Testis (tissue), 2 donors: ENCODE results near the gene CTAG2.
"Not testable (repeated sequence)": the region's sequence is repeated elsewhere in the genome, so short reads cannot be mapped to it uniquely, and the experiment has no call there.

Experiments used
- POLR2A ChIP-seq: fragments of 450-650 bp; IDR thresholded peaks from one replicate; pipeline ENCODE4 v1.6.1; 2017; ENCODE audit warnings: antibody characterized with exemption, mild to moderate bottlenecking, moderate library complexity
- TF ChIP-seq, protein P1 (sequence below), 3 experiments: fragments of 450-650 bp in 2 of 3; fragments of 200-600 bp in 1 of 3; sonication (generic) in 1 of 3; IDR thresholded peaks; one replicate each; pipeline ENCODE4 v1.5.1; 2016 to 2019; ENCODE audit warnings: antibody characterized with exemption in 3 of 3, mild to moderate bottlenecking in 2 of 3, moderate library complexity in 1 of 3

DNA sequence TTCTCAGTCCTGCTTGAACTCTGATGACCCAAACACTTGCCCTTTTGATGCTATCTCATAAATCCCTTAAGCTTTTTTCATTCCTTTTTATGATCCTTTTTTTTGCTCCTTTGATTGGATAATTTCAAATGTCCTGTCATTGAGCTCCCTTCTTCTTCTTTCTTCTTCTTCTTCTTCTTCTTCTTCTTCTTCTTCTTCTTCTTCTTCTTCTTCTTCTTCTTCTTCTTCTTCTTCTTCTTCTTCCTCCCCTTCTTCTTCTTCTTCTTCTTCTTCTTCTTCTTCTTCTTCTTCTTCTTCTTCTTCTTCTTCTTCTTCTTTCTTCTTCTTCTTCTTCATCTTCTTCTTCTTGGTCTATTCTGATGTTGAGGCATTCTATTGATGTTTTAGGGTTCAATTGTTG lies 18.7 kb upstream of the CTAG2 start:
- TF ChIP-seq, protein P1, sequence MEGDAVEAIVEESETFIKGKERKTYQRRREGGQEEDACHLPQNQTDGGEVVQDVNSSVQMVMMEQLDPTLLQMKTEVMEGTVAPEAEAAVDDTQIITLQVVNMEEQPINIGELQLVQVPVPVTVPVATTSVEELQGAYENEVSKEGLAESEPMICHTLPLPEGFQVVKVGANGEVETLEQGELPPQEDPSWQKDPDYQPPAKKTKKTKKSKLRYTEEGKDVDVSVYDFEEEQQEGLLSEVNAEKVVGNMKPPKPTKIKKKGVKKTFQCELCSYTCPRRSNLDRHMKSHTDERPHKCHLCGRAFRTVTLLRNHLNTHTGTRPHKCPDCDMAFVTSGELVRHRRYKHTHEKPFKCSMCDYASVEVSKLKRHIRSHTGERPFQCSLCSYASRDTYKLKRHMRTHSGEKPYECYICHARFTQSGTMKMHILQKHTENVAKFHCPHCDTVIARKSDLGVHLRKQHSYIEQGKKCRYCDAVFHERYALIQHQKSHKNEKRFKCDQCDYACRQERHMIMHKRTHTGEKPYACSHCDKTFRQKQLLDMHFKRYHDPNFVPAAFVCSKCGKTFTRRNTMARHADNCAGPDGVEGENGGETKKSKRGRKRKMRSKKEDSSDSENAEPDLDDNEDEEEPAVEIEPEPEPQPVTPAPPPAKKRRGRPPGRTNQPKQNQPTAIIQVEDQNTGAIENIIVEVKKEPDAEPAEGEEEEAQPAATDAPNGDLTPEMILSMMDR (IDR thresholded peaks at IDR 0.05) = not testable (repeated sequence)
- not testable (repeated sequence) for TF ChIP-seq POLR2A
